Effector memory CD4-positive, alpha-beta T cell (primary cell): ENCODE measurements around the gene PLPP1.

Experiments
- DNase-seq, 3 donors: peaks; one replicate each; pipeline ENCODE4 v3.0.0-alpha.2; 2020
- H3K27ac ChIP-seq: 2 replicates; pipeline ENCODE4 v1.7.0; 2013; ENCODE audit warnings: mild to moderate bottlenecking, low read length, moderate library complexity; ENCODE audit not compliant: insufficient read depth, poor library complexity, severe bottlenecking
- H3K27me3 ChIP-seq: replicated peaks from 2 replicates; pipeline ENCODE4 v1.7.0; 2013; ENCODE audit warnings: mild to moderate bottlenecking, low read length; ENCODE audit not compliant: insufficient read depth, control insufficient read depth, poor library complexity, severe bottlenecking
- H3K36me3 ChIP-seq: 2 replicates; pipeline ENCODE4 v1.7.0; 2013; ENCODE audit warnings: mild to moderate bottlenecking, low read length, moderate library complexity; ENCODE audit not compliant: control insufficient read depth, insufficient read depth
- H3K4me1 ChIP-seq: 2 replicates; pipeline ENCODE4 v1.7.0; 2013; ENCODE audit warnings: low read length, mild to moderate bottlenecking; ENCODE audit not compliant: control insufficient read depth, insufficient read depth, poor library complexity, severe bottlenecking
- H3K4me3 ChIP-seq: 2 replicates; pipeline ENCODE4 v1.7.0; 2013; ENCODE audit warnings: low read length, low read depth, mild to moderate bottlenecking; ENCODE audit not compliant: insufficient read depth, poor library complexity, severe bottlenecking
- H3K9me3 ChIP-seq: 2 replicates; pipeline ENCODE4 v1.7.0; 2013; ENCODE audit warnings: mild to moderate bottlenecking, low read length, moderate library complexity; ENCODE audit not compliant: control insufficient read depth

The PLPP1 gene

GRCh38 chr5:55406292-55406691 lies 128.5 kb downstream of the PLPP1 start:
- Histone ChIP-seq H3K27me3 (no peaks in the 10 kb centered on the region), H3K9me3 (no peaks in the 10 kb centered on the region), H3K36me3 (peaks cover 55% of the 10 kb centered on the region)

GRCh38 chr5:55402199-55402598 lies 132.6 kb downstream of the PLPP1 start:
- no peak for DNase-seq
- Histone ChIP-seq H3K9me3 (no peaks in the 10 kb centered on the region), H3K27me3 (no peaks in the 10 kb centered on the region)

More at GRCh38 chr5:55406292-55406691, 128.5 kb downstream of the PLPP1 start:
- no peaks in the 10 kb centered on the region for H3K4me1 ChIP-seq
- no peak overlapping the region for H3K4me3 ChIP-seq
- DNase-seq: no peak
- no peak overlapping the region for H3K27ac ChIP-seq

GRCh38 chr5:55393501-55394175 lies 141.1 kb downstream of the PLPP1 start:
- no peak for DNase-seq
- Histone ChIP-seq H3K4me1 (no peaks in the 10 kb centered on the region), H3K27ac (no peak overlapping the region), H3K27me3 (no peaks in the 10 kb centered on the region), H3K9me3 (no peaks in the 10 kb centered on the region), H3K4me3 (no peak overlapping the region), H3K36me3 (peaks cover 43% of the 10 kb centered on the region)

More at GRCh38 chr5:55402199-55402598, 132.6 kb downstream of the PLPP1 start:
- no peak overlapping the region for H3K4me3 ChIP-seq
- H3K4me1 ChIP-seq: no peaks in the 10 kb centered on the region
- peaks cover 69% of the 10 kb centered on the region for H3K36me3 ChIP-seq
- H3K27ac ChIP-seq: no peak overlapping the region

GRCh38 chr5:55392669-55393068 lies 142.1 kb downstream of the PLPP1 start:
- no peaks in the 10 kb centered on the region for H3K9me3 ChIP-seq
- no peak overlapping the region for H3K27ac ChIP-seq
- no peaks in the 10 kb centered on the region for H3K4me1 ChIP-seq
- DNase-seq: no peak
- no peak overlapping the region for H3K4me3 ChIP-seq
- H3K36me3 ChIP-seq: peaks cover 35% of the 10 kb centered on the region
- H3K27me3 ChIP-seq: no peaks in the 10 kb centered on the region

- Histone ChIP-seq H3K27me3 (no peaks in the 10 kb centered on the region), H3K4me3 (no peak overlapping the region), H3K9me3 (no peaks in the 10 kb centered on the region), H3K4me1 (no peaks in the 10 kb centered on the region), H3K27ac (no peak overlapping the region), H3K36me3 (peaks cover 26% of the 10 kb centered on the region)
- no peak for DNase-seq
Observed at GRCh38 chr5:55391707-55392106, 143.1 kb downstream of the PLPP1 start.

- H3K9me3 ChIP-seq: peaks cover 4% of the 10 kb centered on the region
- H3K4me3 ChIP-seq: no peak overlapping the region
- H3K4me1 ChIP-seq: no peaks in the 10 kb centered on the region
- H3K27me3 ChIP-seq: no peaks in the 10 kb centered on the region
- H3K27ac ChIP-seq: no peak overlapping the region
- H3K36me3 ChIP-seq: peaks cover 45% of the 10 kb centered on the region
- no peak for DNase-seq
Observed at GRCh38 chr5:55387865-55388264, 146.9 kb downstream of the PLPP1 start.

GRCh38 chr5:55386356-55386755 lies 148.4 kb downstream of the PLPP1 start:
- peaks cover 6% of the 10 kb centered on the region for H3K9me3 ChIP-seq
- H3K36me3 ChIP-seq: peaks cover 38% of the 10 kb centered on the region
- no peak overlapping the region for H3K27ac ChIP-seq
- DNase-seq: no peak
- H3K4me1 ChIP-seq: no peaks in the 10 kb centered on the region
- no peak overlapping the region for H3K4me3 ChIP-seq
- H3K27me3 ChIP-seq: no peaks in the 10 kb centered on the region

GRCh38 chr5:55385846-55386245 lies 148.9 kb downstream of the PLPP1 start:
- no peak overlapping the region for H3K4me3 ChIP-seq
- H3K27ac ChIP-seq: no peak overlapping the region
- H3K9me3 ChIP-seq: peaks cover 6% of the 10 kb centered on the region
- no peaks in the 10 kb centered on the region for H3K4me1 ChIP-seq
- peaks cover 35% of the 10 kb centered on the region for H3K36me3 ChIP-seq
- H3K27me3 ChIP-seq: no peaks in the 10 kb centered on the region
- no peak for DNase-seq

- Histone ChIP-seq H3K36me3 (peaks cover 34% of the 10 kb centered on the region), H3K9me3 (peaks cover 6% of the 10 kb centered on the region), H3K4me1 (no peaks in the 10 kb centered on the region), H3K4me3 (no peak overlapping the region), H3K27me3 (no peaks in the 10 kb centered on the region), H3K27ac (no peak overlapping the region)
- no peak for DNase-seq
Observed at GRCh38 chr5:55385227-55385626, 149.5 kb downstream of the PLPP1 start.

- H3K4me1 ChIP-seq: no peaks in the 10 kb centered on the region
- no peak overlapping the region for H3K4me3 ChIP-seq
- no peaks in the 10 kb centered on the region for H3K27me3 ChIP-seq
- H3K36me3 ChIP-seq: peaks cover 38% of the 10 kb centered on the region
- H3K27ac ChIP-seq: no peak overlapping the region
- peaks cover 6% of the 10 kb centered on the region for H3K9me3 ChIP-seq
- no peak for DNase-seq
Observed at GRCh38 chr5:55384072-55384471, 150.7 kb downstream of the PLPP1 start.
